ENCODE measurements around the gene PLD3.

The PLD3 gene

DNA sequence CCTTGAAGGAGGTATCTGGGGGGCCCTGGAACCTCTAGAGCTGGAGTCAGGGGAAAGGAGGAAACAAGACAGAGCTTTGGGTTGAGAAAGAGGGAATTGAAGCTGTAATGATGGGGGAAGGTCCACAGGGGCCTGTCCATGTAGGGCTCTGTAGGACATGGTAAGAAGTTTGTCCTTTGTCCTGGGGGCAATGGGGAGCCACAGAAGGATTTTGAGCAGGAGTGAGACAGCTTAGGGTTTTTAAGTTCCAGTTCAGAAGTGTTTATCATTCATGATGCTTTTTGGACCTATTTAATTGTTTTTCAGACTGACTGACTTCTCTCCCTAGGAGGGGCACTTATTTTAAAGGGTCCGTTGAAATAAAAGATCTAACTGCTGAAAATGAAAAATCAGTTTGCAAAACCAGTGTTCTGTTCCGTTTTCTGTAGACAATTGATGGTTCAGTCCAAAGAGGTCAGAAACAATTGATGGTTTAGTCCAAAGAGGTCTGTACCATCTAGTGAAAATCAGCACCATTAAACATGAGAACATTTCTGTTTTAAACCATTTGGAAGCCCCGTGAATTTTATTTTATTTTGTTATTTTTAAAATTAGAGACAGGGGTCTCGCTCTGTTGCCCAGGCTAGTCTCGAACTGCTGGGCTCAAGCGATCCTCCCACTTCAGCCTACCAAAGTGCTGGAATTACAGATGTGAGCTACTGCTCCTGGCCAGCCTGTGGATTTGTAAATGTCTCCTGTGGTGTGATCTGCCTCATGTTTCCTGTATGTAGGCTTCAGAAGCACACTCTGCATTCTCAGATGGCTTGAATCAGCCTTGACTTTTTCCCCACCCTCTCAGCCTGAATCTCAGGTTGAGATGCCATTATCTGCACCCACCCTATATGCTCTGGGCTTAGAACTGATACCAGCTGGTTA lies 8.4 kb downstream of the PLD3 start:
- H3K4me3 ChIP-seq (ENCODE audit: low read depth, low read length) = no peak overlapping the region
- TF ChIP-seq, protein P1, sequence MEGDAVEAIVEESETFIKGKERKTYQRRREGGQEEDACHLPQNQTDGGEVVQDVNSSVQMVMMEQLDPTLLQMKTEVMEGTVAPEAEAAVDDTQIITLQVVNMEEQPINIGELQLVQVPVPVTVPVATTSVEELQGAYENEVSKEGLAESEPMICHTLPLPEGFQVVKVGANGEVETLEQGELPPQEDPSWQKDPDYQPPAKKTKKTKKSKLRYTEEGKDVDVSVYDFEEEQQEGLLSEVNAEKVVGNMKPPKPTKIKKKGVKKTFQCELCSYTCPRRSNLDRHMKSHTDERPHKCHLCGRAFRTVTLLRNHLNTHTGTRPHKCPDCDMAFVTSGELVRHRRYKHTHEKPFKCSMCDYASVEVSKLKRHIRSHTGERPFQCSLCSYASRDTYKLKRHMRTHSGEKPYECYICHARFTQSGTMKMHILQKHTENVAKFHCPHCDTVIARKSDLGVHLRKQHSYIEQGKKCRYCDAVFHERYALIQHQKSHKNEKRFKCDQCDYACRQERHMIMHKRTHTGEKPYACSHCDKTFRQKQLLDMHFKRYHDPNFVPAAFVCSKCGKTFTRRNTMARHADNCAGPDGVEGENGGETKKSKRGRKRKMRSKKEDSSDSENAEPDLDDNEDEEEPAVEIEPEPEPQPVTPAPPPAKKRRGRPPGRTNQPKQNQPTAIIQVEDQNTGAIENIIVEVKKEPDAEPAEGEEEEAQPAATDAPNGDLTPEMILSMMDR (IDR thresholded peaks at IDR 0.05; ENCODE audit: borderline replicate concordance, insufficient read depth, low read depth, low read length) = no peak

- TF ChIP-seq, protein P1 (IDR thresholded peaks at IDR 0.05; ENCODE audit: borderline replicate concordance, insufficient read depth, low read depth, low read length) = no peak
- H3K4me3 ChIP-seq (ENCODE audit: low read depth, low read length) = no peak overlapping the region
These were observed 9.1 kb downstream of the PLD3 start for GRCh38 chr19:40357640-40358039.

DNA sequence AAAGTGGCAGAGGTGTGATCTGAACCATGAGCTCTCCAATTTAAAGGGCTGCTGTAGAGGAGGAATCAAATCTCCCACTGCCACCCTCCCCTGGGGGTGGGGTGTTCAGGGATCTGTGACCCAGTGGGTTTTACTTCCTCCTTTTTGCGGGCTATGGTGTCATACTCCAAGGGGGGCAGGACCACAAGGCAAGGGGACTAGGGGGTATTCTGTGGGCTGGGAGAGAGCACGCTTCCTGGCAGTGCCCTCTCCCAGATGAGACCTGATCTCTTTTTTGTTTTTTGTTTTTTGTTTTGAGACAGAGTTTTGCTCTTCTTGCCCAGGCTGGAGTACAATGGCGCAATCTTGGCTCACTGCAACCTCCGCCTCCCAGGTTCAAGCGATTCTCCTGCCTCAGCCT lies 10.3 kb downstream of the PLD3 start:
- no peak overlapping the region for H3K4me3 ChIP-seq (ENCODE audit: low read depth, low read length)
- TF ChIP-seq, protein P1 (IDR thresholded peaks at IDR 0.05; ENCODE audit: borderline replicate concordance, insufficient read depth, low read depth, low read length) = no peak

DNA sequence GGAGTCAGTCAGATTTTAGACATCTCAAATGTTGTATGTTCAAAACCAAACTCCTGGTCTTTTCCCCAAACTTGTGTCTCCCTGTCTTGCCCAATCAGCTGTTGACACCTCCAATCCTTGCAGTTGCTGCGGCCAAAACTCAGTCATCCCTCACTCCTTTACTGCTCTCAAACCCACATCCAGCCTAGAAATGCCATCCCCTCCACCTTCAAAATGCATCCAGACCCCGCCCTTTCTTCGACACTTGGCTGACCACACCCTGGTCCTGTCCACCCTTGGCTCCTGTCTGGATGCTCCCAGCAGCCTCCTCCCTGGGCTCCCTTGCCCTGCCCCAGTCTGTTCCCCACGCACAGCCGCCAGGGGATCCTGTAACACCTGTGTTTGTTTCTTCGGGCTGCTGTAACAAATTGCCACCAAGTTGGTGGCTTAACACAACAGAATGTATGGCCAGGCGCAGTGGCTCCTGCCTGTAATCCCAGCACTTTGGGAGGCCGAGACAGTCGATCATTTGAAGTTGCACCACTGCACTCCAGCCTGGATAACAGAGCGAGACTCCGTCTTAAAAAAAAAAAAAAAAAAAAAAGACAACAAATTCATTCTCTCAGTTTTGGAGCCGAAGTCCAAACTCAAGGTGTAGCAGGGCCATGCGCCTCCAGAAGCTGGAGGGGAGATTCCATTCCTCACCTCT lies 11.7 kb downstream of the PLD3 start:
- H3K4me3 ChIP-seq (ENCODE audit: low read depth, low read length) = no peak overlapping the region
- TF ChIP-seq, protein P1 (IDR thresholded peaks at IDR 0.05; ENCODE audit: borderline replicate concordance, insufficient read depth, low read depth, low read length) = no peak

DNA sequence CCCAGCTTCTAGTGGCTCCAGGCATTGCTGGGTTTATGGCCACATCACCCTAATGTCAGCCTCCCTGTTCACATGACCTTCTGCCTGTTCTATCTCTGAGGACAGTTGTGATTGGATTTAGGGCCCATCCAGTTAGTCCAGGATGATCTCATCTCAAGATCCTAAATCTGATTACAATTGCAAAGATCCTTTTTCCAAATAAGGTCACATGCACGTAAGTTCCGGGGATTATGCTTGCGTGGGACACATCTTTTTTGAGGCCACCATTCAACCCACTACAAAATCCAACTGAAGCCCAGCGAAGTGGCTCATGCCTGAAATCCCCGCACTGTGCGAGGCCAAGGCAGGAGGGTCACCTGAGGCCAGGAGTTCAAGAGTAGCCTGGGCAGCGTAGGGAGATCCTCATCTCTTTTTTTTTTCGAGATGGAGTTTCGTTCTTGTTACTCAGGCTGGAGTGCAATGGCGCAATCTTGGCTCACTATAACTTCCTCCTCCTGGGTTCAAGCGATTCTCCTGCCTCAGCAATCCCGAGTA lies 12.3 kb downstream of the PLD3 start:
- TF ChIP-seq, protein P1 (IDR thresholded peaks at IDR 0.05; ENCODE audit: borderline replicate concordance, insufficient read depth, low read depth, low read length) = no peak
- no peak overlapping the region for H3K4me3 ChIP-seq (ENCODE audit: low read depth, low read length)

DNA sequence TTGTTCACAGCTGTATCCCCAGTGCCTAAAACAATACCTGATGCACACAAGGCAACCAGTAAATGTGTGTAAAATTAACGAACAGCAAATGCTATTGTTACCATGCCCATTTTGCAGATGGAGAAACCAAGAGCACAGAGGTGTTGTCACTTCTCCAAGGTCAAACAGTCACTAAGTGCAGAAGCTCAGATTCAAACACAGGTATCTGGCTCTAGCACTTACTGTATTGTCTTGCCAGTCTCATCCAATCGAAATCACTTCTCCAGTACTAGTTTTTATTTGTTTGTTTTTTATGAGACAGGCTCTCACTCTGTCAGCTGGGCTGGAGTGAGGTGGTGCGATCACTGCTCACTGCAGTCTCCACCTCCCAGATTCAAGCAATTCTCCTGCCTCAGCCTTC lies 13.7 kb downstream of the PLD3 start:
- H3K4me3 ChIP-seq (ENCODE audit: low read depth, low read length) = no peak overlapping the region
- TF ChIP-seq, protein P1 (IDR thresholded peaks at IDR 0.05; ENCODE audit: borderline replicate concordance, insufficient read depth, low read depth, low read length) = no peak

Data from GM12875 (cell line).